ENCODE results near the gene APOL3.
"Not testable (repeated sequence)": the region's sequence is repeated elsewhere in the genome, so short reads cannot be mapped to it uniquely, and the experiment has no call there.

Gene APOL3

GRCh38 chr22:36191106-36191836 lies 30.7 kb upstream of the APOL3 start:
- TF ChIP-seq CTCF (conservative IDR thresholded peaks at IDR 0.05): no peak

GRCh38 chr22:36187862-36188261 lies 27.3 kb upstream of the APOL3 start:
- not testable (repeated sequence) for H3K27ac ChIP-seq

More at GRCh38 chr22:36191106-36191836, 30.7 kb upstream of the APOL3 start:
- H3K27ac ChIP-seq: no peak overlapping the region

- TF ChIP-seq CTCF (conservative IDR thresholded peaks at IDR 0.05): no peak
- H3K27ac ChIP-seq: no peak overlapping the region
Observed at GRCh38 chr22:36185828-36186624, 25.5 kb upstream of the APOL3 start.

- no peak overlapping the region for H3K27ac ChIP-seq
- no peak for TF ChIP-seq CTCF (conservative IDR thresholded peaks at IDR 0.05)
Observed at GRCh38 chr22:36184433-36185025, 24.0 kb upstream of the APOL3 start.

GRCh38 chr22:36183446-36183845 lies 22.9 kb upstream of the APOL3 start:
- no peak for TF ChIP-seq CTCF (conservative IDR thresholded peaks at IDR 0.05)

GRCh38 chr22:36182857-36183256 lies 22.3 kb upstream of the APOL3 start:
- no peak for TF ChIP-seq CTCF (conservative IDR thresholded peaks at IDR 0.05)
- no peak overlapping the region for H3K27ac ChIP-seq

More at GRCh38 chr22:36183446-36183845, 22.9 kb upstream of the APOL3 start:
- no peak overlapping the region for H3K27ac ChIP-seq

GRCh38 chr22:36182056-36182455 lies 21.5 kb upstream of the APOL3 start:
- no peak overlapping the region for H3K27ac ChIP-seq
- TF ChIP-seq CTCF (conservative IDR thresholded peaks at IDR 0.05): no peak
